Esophagus muscularis mucosa (tissue), 4 donors: ENCODE results near the gene WIPF3. TPM values are rescaled to one million over a fixed set of nuclear protein-coding genes. Genes with fewer than 3 reads are reported as not detected.

Experiments used
- DNase-seq: peaks from one replicate; pipeline ENCODE4 v3.0.0-alpha.2; 2017; ENCODE audit errors: extremely low spot score
- H3K27ac ChIP-seq, 4 donors: fragments of 200-600 bp; sonication (generic); replicated peaks in 1 of 4; 1 replicate in 3 of 4; 2 replicates in 1 of 4; pipeline ENCODE4 v1.5.1; 2016 to 2019; ENCODE audit warnings: mild to moderate bottlenecking in 1 of 4
- H3K27me3 ChIP-seq, 4 donors: fragments of 200-600 bp; sonication (generic); one replicate each; pipeline versions ENCODE4 v1.5.1 to v1.6.0; 2016 to 2019
- H3K36me3 ChIP-seq, 4 donors: fragments of 200-600 bp; sonication (generic); one replicate each; pipeline ENCODE4 v1.5.1; 2016 to 2019
- H3K4me1 ChIP-seq, 4 donors: fragments of 200-600 bp; sonication (generic); one replicate each; pipeline ENCODE4 v1.5.1; 2016 to 2019
- H3K4me3 ChIP-seq, 4 donors: fragments of 200-600 bp; sonication (generic); 1 replicate in 2 of 4; 2 replicates in 2 of 4; pipeline ENCODE4 v1.5.1; 2016 to 2019; ENCODE audit warnings: mild to moderate bottlenecking in 4 of 4, moderate library complexity in 1 of 4
- H3K9me3 ChIP-seq, 4 donors: fragments of 200-600 bp; sonication (generic); 1 replicate in 3 of 4; 2 replicates in 1 of 4; pipeline ENCODE4 v1.5.1; 2016 to 2019
- CTCF ChIP-seq, 3 experiments: fragments of 200-600 bp in 2 of 3; fragments of 450-650 bp in 1 of 3; sonication (generic) in 2 of 3; IDR thresholded peaks; one replicate each; pipeline ENCODE4 v1.5.1; 2017 to 2019; ENCODE audit warnings: antibody characterized with exemption in 3 of 3, mild to moderate bottlenecking in 2 of 3, moderate library complexity in 1 of 3
- EP300 ChIP-seq: sonication (generic); formaldehyde crosslinking; IDR thresholded peaks from one replicate; pipeline ENCODE4 v1.6.1; 2017; ENCODE audit warnings: antibody characterized with exemption
- POLR2A ChIP-seq: fragments of 450-650 bp; IDR thresholded peaks from one replicate; pipeline ENCODE4 v1.6.1; 2017; ENCODE audit warnings: antibody characterized with exemption, moderate library complexity, mild to moderate bottlenecking, low read depth
- POLR2AphosphoS5 ChIP-seq, 2 donors: sonication (generic); formaldehyde crosslinking; IDR thresholded peaks; one replicate each; pipeline ENCODE4 v1.6.1; 2017; ENCODE audit warnings: antibody characterized with exemption in 2 of 2
- WGBS: methylation state at CpG from one replicate; pipeline ENCODE4 v1.1.5; 2018; 5-methylcytosine and 5-hydroxymethylcytosine counted together
- intact Hi-C: fragments of 100-400 bp; cut with DNase I; formaldehyde crosslinking; loops from one replicate; pipeline ENCODE4 v1.15.1; 2023
- total RNA-seq, 4 donors: library from RNA; depleted of rRNA; stranded (reverse); fragments of >200 nt; gene quantifications; one replicate each; pipeline versions ENCODE4 v1.1.0 to v1.2.1, GENCODE V29; 2016

WIPF3 gene
- total RNA-seq, result 10 to 100 TPM in 1 of 4 donors, 1 to 10 TPM in 3; 3.3 to 10.4 (median 6.2) TPM

GRCh38 chr7:29806208-29806994, at the start of gene WIPF3:
Gene WIPF3 (plus strand): TSS chr7:29806508. CDS start chr7:29834725, 28,217 bp downstream.
- H3K9me3 ChIP-seq, result no peaks in the 10 kb centered on the region
- 18% methylated on average over 5 of the region's 99 CpGs for WGBS
- H3K4me3 ChIP-seq, result peak within 1 kb of the TSS; percentile 65 to 75 (median 68)
- no peaks in the 10 kb centered on the region for H3K36me3 ChIP-seq
- peak within 1 kb of the TSS; percentile 22 to 52 (median 34) for H3K27ac ChIP-seq
- intact Hi-C loops, result no loop called here
- TF ChIP-seq EP300 (no peak), POLR2A (no peak), CTCF (IDR thresholded peaks at IDR 0.05) (peak in 1 of 3 experiments; percentile 4), POLR2AphosphoS5 (IDR thresholded peaks at IDR 0.05) (no peak)
- DNase-seq, result peak; percentile 62
- H3K4me1 ChIP-seq, result peaks cover 3 to 26% (median 23%) of the 10 kb centered on the region in 4 donors
- peaks cover 0 to 44% (median 5%) of the 10 kb centered on the region in 4 donors for H3K27me3 ChIP-seq

- DNase-seq, result no peak
- H3K4me3 ChIP-seq, result no peak overlapping the region
- H3K4me1 ChIP-seq, result no peaks in the 10 kb centered on the region
- WGBS, result 83% methylated on average over 1 of the region's 1 CpG
- H3K27ac ChIP-seq, result no peak overlapping the region
- intact Hi-C loops, result no loop called here
- no peaks in the 10 kb centered on the region for H3K9me3 ChIP-seq
- H3K27me3 ChIP-seq, result no peaks in the 10 kb centered on the region
- H3K36me3 ChIP-seq, result no peaks in the 10 kb centered on the region
- TF ChIP-seq EP300 (no peak), POLR2A (no peak), POLR2AphosphoS5 (IDR thresholded peaks at IDR 0.05) (no peak), CTCF (IDR thresholded peaks at IDR 0.05) (no peak)
Observed at GRCh38 chr7:29763266-29763665, 43.0 kb upstream of the WIPF3 start.

- Histone ChIP-seq H3K4me1 (no peaks in the 10 kb centered on the region), H3K36me3 (no peaks in the 10 kb centered on the region), H3K27ac (no peak overlapping the region), H3K9me3 (no peaks in the 10 kb centered on the region), H3K4me3 (no peak overlapping the region), H3K27me3 (no peaks in the 10 kb centered on the region)
- WGBS, result 70% methylated on average over 2 of the region's 2 CpGs
- DNase-seq, result no peak
- intact Hi-C loops, result no loop called here
- TF ChIP-seq EP300 (no peak), POLR2A (no peak), POLR2AphosphoS5 (IDR thresholded peaks at IDR 0.05) (no peak), CTCF (IDR thresholded peaks at IDR 0.05) (no peak)
Observed at GRCh38 chr7:29764227-29764626, 42.1 kb upstream of the WIPF3 start.

GRCh38 chr7:29765490-29765889, 40.8 kb upstream of the WIPF3 start:
- TF ChIP-seq CTCF (IDR thresholded peaks at IDR 0.05), result no peak
- no peaks in the 10 kb centered on the region for H3K4me1 ChIP-seq
- no peaks in the 10 kb centered on the region for H3K27me3 ChIP-seq
- no peak overlapping the region for H3K4me3 ChIP-seq
- peak; percentile 68 for DNase-seq
- H3K27ac ChIP-seq, result no peak overlapping the region
- 52% methylated on average over 3 of the region's 5 CpGs for WGBS
- no peaks in the 10 kb centered on the region for H3K9me3 ChIP-seq
- intact Hi-C loops, result no loop called here
- no peaks in the 10 kb centered on the region for H3K36me3 ChIP-seq
